ENCODE data around the gene ZNF469. TPM values are rescaled to one million over a fixed set of nuclear protein-coding genes. Genes with fewer than 3 reads are reported as not detected.

The ZNF469 gene
- total RNA-seq, 1 donor from 2014 or later: under 0.01 TPM

GRCh38 chr16:88403794-88404581 lies 21.2 kb downstream of the ZNF469 start:
- peaks cover 2% of the 10 kb centered on the region for H3K27me3 ChIP-seq (ENCODE audit: control insufficient read depth, insufficient read depth, low read length)
- no peak overlapping the region for H3K4me3 ChIP-seq (ENCODE audit: low read depth, low read length)
- DNase-seq (ENCODE audit: low read depth) (peak; percentile 71), FAIRE-seq (no peak)
- no peak for TF ChIP-seq CTCF (IDR thresholded peaks at IDR 0.05; ENCODE audit: insufficient read depth, low read length, severe bottlenecking)
- H3K36me3 ChIP-seq (ENCODE audit: control insufficient read depth, insufficient read depth, low read length): no peaks in the 10 kb centered on the region

- no peak for FAIRE-seq
- no peak for TF ChIP-seq CTCF (IDR thresholded peaks at IDR 0.05; ENCODE audit: insufficient read depth, low read length, severe bottlenecking)
- DNase-seq (ENCODE audit: low read depth): no peak
- Histone ChIP-seq H3K4me3 (ENCODE audit: low read depth, low read length) (no peak overlapping the region), H3K36me3 (ENCODE audit: control insufficient read depth, insufficient read depth, low read length) (no peaks in the 10 kb centered on the region), H3K27me3 (ENCODE audit: control insufficient read depth, insufficient read depth, low read length) (peaks cover 2% of the 10 kb centered on the region)
These were observed 22.0 kb downstream of the ZNF469 start for GRCh38 chr16:88404769-88405168.

DNA sequence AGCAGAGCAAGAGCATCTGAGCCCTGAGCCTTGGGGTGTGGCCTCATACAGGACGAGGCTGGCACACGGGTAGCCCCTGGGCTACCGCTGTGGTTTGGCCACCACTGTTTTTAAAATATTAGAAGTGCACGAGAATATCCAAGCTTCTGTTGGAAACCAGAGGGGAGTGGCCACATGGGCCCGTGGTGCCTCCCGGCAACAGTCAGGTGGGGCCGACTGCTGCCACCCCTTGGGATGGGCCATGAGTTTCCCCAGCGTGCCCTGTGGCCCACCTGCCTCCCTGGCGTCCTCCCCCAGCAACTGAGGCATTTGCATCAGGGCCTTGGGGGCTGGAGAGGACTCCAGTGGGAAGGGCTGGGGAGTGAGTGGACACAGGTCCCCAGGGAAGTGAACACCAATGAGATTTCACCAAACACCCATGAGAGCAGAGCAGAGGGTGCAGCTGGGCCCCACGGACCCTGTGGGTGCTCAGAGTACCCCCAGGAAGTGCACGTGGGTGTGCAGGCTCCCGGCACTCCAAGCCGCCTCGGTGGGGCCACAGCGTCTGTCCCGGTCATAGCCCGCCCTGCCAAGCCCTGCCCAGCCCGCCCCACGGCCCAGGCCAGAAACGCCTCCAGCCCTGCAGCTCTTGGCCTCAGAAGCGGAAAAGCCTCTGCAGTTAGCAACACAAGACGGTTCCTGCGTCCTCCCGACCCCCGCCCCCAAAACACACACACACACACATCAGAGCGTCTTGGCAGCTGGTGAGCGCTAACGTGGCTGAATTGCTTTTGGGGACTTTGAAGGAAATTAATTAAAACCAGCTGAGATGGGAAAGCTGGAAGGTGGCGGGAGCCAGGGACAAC lies 22.7 kb downstream of the ZNF469 start:
- FAIRE-seq: no peak
- H3K27me3 ChIP-seq (ENCODE audit: control insufficient read depth, insufficient read depth, low read length): peaks cover 2% of the 10 kb centered on the region
- TF ChIP-seq CTCF (IDR thresholded peaks at IDR 0.05; ENCODE audit: insufficient read depth, low read length, severe bottlenecking): no peak
- H3K4me3 ChIP-seq (ENCODE audit: low read depth, low read length): no peak overlapping the region
- DNase-seq (ENCODE audit: low read depth): no peak
- no peaks in the 10 kb centered on the region for H3K36me3 ChIP-seq (ENCODE audit: control insufficient read depth, insufficient read depth, low read length)

GRCh38 chr16:88406096-88407041 lies 23.6 kb downstream of the ZNF469 start:
- FAIRE-seq: no peak
- Histone ChIP-seq H3K4me3 (ENCODE audit: low read depth, low read length) (no peak overlapping the region), H3K27me3 (ENCODE audit: control insufficient read depth, insufficient read depth, low read length) (peaks cover 2% of the 10 kb centered on the region), H3K36me3 (ENCODE audit: control insufficient read depth, insufficient read depth, low read length) (no peaks in the 10 kb centered on the region)
- no peak for DNase-seq (ENCODE audit: low read depth)
- TF ChIP-seq CTCF (IDR thresholded peaks at IDR 0.05; ENCODE audit: insufficient read depth, low read length, severe bottlenecking): no peak

- no peak for TF ChIP-seq CTCF (IDR thresholded peaks at IDR 0.05; ENCODE audit: insufficient read depth, low read length, severe bottlenecking)
- Histone ChIP-seq H3K27me3 (ENCODE audit: control insufficient read depth, insufficient read depth, low read length) (peaks cover 2% of the 10 kb centered on the region), H3K36me3 (ENCODE audit: control insufficient read depth, insufficient read depth, low read length) (no peaks in the 10 kb centered on the region), H3K4me3 (ENCODE audit: low read depth, low read length) (no peak overlapping the region)
- FAIRE-seq: no peak
- no peak for DNase-seq (ENCODE audit: low read depth)
These were observed 24.3 kb downstream of the ZNF469 start for GRCh38 chr16:88407042-88407420.

Data from bronchial epithelial cell (primary cell).